ENCODE results near the gene KY. TPM values are rescaled to one million over a fixed set of nuclear protein-coding genes. Genes with fewer than 3 reads are reported as not detected.

KY gene
- total RNA-seq, 1 experiment from 2014 or later: not detected

DNA sequence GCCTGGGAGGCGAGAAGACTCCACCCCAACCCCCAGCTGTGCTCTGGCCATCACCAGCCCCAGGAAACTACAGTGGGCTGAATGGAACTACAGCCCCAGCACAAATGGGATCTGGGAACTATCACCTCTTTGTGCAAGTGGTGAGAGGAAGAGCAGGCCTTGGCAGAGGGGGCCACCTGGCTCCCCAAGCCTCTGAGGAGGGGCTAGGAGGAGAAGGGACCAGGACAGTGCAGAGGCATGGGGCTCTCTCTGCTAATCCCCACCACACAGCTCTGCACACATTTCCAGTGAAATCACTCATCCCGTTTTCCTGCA is 31.6 kb downstream of the KY start:
- CTCF ChIA-PET: no interaction called here

GRCh38 chr3:134618478-134619300 is 32.1 kb downstream of the KY start:
- POLR2A ChIA-PET (ENCODE audit: low non-redundant PET): no interaction called here
- Histone ChIP-seq H3K9me3 (ENCODE audit: low read depth, low read length, poor library complexity, severe bottlenecking) (no peaks in the 10 kb centered on the region), H3K36me3 (ENCODE audit: insufficient read depth, low read length, poor library complexity, severe bottlenecking) (no peaks in the 10 kb centered on the region), H3K4me1 (ENCODE audit: insufficient read depth, low read length, poor library complexity, severe bottlenecking) (no peaks in the 10 kb centered on the region), H3K4me3 (ENCODE audit: low read depth, low read length, poor library complexity, severe bottlenecking) (no peak overlapping the region), H3K27me3 (replicated peaks; ENCODE audit: insufficient read depth, low read depth, low read length, poor library complexity) (no peaks in the 10 kb centered on the region), H3K27ac (ENCODE audit: low read depth, low read length, poor library complexity, severe bottlenecking) (no peak overlapping the region)
- intact Hi-C loops (cut with micrococcal nuclease; ENCODE audit: unreplicated experiment): no loop called here
- no TSS peak for BruUV-seq (replicated peaks)
- CTCF ChIA-PET: no interaction called here
- no peak for TF ChIP-seq EZH2 (IDR thresholded peaks at IDR 0.05; ENCODE audit: borderline replicate concordance, low read depth, low read length, poor library complexity, severe bottlenecking)
- no peak for TF ChIP-seq CTCF (conservative IDR thresholded peaks at IDR 0.05; ENCODE audit: low read depth, low read length)
- no peak for DNase-seq (ENCODE audit: low spot score)

More for the DNA sequence above, 31.6 kb downstream of the KY start:
- BruUV-seq (replicated peaks): no TSS peak
- Histone ChIP-seq H3K27me3 (replicated peaks; ENCODE audit: insufficient read depth, low read depth, low read length, poor library complexity) (no peaks in the 10 kb centered on the region), H3K27ac (ENCODE audit: low read depth, low read length, poor library complexity, severe bottlenecking) (no peak overlapping the region), H3K9me3 (ENCODE audit: low read depth, low read length, poor library complexity, severe bottlenecking) (no peaks in the 10 kb centered on the region), H3K36me3 (ENCODE audit: insufficient read depth, low read length, poor library complexity, severe bottlenecking) (no peaks in the 10 kb centered on the region), H3K4me1 (ENCODE audit: insufficient read depth, low read length, poor library complexity, severe bottlenecking) (no peaks in the 10 kb centered on the region), H3K4me3 (ENCODE audit: low read depth, low read length, poor library complexity, severe bottlenecking) (no peak overlapping the region)
- POLR2A ChIA-PET (ENCODE audit: low non-redundant PET): no interaction called here
- DNase-seq (ENCODE audit: low spot score): no peak
- TF ChIP-seq CTCF (conservative IDR thresholded peaks at IDR 0.05; ENCODE audit: low read depth, low read length): no peak
- TF ChIP-seq EZH2 (IDR thresholded peaks at IDR 0.05; ENCODE audit: borderline replicate concordance, low read depth, low read length, poor library complexity, severe bottlenecking): no peak
- intact Hi-C loops (cut with micrococcal nuclease; ENCODE audit: unreplicated experiment): no loop called here

DNA sequence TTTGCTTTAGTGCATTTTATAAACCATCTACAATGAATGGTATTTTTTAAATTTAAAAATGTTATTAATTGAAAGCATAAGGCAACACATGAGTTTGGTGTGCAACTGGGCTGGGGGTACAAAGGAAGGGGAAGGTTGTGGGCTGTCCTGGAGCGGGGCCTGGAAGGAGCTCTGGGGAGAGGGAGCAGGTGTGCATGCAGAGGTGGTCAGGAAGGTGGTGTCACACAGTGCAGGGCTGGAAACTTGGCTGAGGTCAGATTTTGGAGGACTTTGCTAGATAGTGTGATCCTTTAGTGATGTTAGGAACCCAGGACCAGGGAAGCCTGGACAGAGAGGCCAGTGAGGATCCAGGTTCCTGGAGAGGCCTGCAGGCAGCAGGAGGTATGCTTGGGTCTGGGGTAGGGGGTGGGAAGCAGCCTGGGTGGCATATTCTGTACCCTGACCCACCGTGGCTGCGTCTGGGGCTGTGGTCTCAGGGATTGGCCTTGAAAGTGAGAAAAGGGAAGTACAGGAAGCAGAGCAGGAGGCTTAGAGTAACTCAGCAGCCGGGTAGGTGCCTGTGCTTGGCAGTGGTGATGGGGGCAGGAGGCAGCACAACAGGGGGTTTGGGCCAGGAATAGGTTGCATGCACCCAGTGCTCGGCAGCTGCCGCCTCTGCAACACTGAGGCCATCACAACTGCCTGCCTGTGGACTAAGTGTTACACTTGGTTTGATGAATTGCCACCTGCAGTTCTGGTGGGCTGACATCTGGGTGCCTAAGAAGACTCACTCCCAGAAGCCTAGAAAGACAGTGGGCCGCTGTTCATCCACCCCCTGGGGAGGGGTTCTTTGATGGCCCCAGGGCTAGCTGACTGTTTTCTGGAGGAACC is 33.0 kb downstream of the KY start:
- ChIA-PET POLR2A (ENCODE audit: low non-redundant PET) (no interaction called here), CTCF (no interaction called here)
- DNase-seq (ENCODE audit: low spot score): no peak
- Histone ChIP-seq H3K4me1 (ENCODE audit: insufficient read depth, low read length, poor library complexity, severe bottlenecking) (no peaks in the 10 kb centered on the region), H3K4me3 (ENCODE audit: low read depth, low read length, poor library complexity, severe bottlenecking) (no peak overlapping the region), H3K9me3 (ENCODE audit: low read depth, low read length, poor library complexity, severe bottlenecking) (no peaks in the 10 kb centered on the region), H3K36me3 (ENCODE audit: insufficient read depth, low read length, poor library complexity, severe bottlenecking) (no peaks in the 10 kb centered on the region), H3K27me3 (replicated peaks; ENCODE audit: insufficient read depth, low read depth, low read length, poor library complexity) (no peaks in the 10 kb centered on the region), H3K27ac (ENCODE audit: low read depth, low read length, poor library complexity, severe bottlenecking) (no peak overlapping the region)
- no peak for TF ChIP-seq CTCF (conservative IDR thresholded peaks at IDR 0.05; ENCODE audit: low read depth, low read length)
- no peak for TF ChIP-seq EZH2 (IDR thresholded peaks at IDR 0.05; ENCODE audit: borderline replicate concordance, low read depth, low read length, poor library complexity, severe bottlenecking)
- no TSS peak for BruUV-seq (replicated peaks)
- intact Hi-C loops (cut with micrococcal nuclease; ENCODE audit: unreplicated experiment): no loop called here
